ENCODE measurements around the gene TSLP.

Gene TSLP

GRCh38 chr5:111124793-111125192 lies 53.3 kb downstream of the TSLP start:
- no peaks in the 10 kb centered on the region for H3K27me3 ChIP-seq (ENCODE audit: control insufficient read depth, insufficient read depth, low read length)
- H3K36me3 ChIP-seq (ENCODE audit: control insufficient read depth, insufficient read depth, low read length) = no peaks in the 10 kb centered on the region
- H3K4me1 ChIP-seq (ENCODE audit: control insufficient read depth, insufficient read depth, low read length) = peaks cover 13% of the 10 kb centered on the region
- no peaks in the 10 kb centered on the region for H3K9me3 ChIP-seq (ENCODE audit: control insufficient read depth, insufficient read depth, low read length)
- no peak overlapping the region for H3K9ac ChIP-seq (ENCODE audit: low read depth, low read length)
- H3K4me3 ChIP-seq (ENCODE audit: low read depth, low read length) = no peak overlapping the region

DNA sequence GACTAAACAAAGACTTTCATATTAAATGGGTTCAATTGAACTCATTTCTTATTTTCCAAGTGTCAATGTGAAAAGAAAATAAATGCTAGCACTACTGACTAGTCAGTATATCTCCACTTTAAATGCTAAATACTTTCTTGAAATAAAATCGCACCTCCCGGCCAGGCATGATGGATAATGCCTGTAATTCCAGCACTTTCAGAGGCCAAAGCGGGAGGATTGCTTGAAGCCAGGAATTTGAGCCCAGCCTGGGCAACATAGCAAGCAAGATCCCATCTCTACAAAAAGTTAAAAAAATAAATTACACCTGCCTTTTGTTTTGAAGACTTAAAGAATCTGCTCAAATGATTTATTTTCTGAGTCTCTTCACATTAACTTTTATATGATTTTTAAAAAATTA lies 55.4 kb downstream of the TSLP start:
- Histone ChIP-seq H3K27me3 (ENCODE audit: control insufficient read depth, insufficient read depth, low read length) (no peaks in the 10 kb centered on the region), H3K9ac (ENCODE audit: low read depth, low read length) (no peak overlapping the region), H3K4me1 (ENCODE audit: control insufficient read depth, insufficient read depth, low read length) (peaks cover 25% of the 10 kb centered on the region), H3K36me3 (ENCODE audit: control insufficient read depth, insufficient read depth, low read length) (no peaks in the 10 kb centered on the region), H3K9me3 (ENCODE audit: control insufficient read depth, insufficient read depth, low read length) (no peaks in the 10 kb centered on the region), H3K4me3 (ENCODE audit: low read depth, low read length) (no peak overlapping the region)

Data from iPS-15b (cell line).